IPS-18c (cell line): ENCODE data around the gene MPHOSPH9.

Experiments
- H3K4me3 ChIP-seq: 2 replicates; pipeline ENCODE4 v1.7.0; 2013; ENCODE audit warnings: low read depth, mild to moderate bottlenecking, low read length, moderate library complexity; ENCODE audit not compliant: insufficient read depth
- H3K9me3 ChIP-seq: one replicate; pipeline ENCODE4 v1.6.1; 2013; ENCODE audit warnings: mild to moderate bottlenecking, low read length, moderate library complexity; ENCODE audit not compliant: control insufficient read depth, insufficient read depth

MPHOSPH9 gene

GRCh38 chr12:123232807-123233504 lies at the start of gene MPHOSPH9, which contains the start of gene MTRFR:
TSS of gene MPHOSPH9 (minus strand) at chr12:123233141. CDS start at chr12:123230364, 2,777 bp downstream.
TSS of gene MTRFR (plus strand) at chr12:123233436. CDS start at chr12:123253675, 20,239 bp downstream.
- Histone ChIP-seq H3K9me3 (no peaks in the 10 kb centered on the region), H3K4me3 (peak within 1 kb of the TSS; percentile 95)

GRCh38 chr12:123282111-123282510 lies 49.2 kb upstream of the MPHOSPH9 start:
- Histone ChIP-seq H3K4me3 (no peak overlapping the region), H3K9me3 (peaks cover 2% of the 10 kb centered on the region)

- no peak overlapping the region for H3K4me3 ChIP-seq
- peaks cover 2% of the 10 kb centered on the region for H3K9me3 ChIP-seq
These were observed 48.0 kb upstream of the MPHOSPH9 start for GRCh38 chr12:123280971-123281370.

- Histone ChIP-seq H3K9me3 (no peaks in the 10 kb centered on the region), H3K4me3 (no peak overlapping the region)
These were observed 45.2 kb upstream of the MPHOSPH9 start for GRCh38 chr12:123278101-123278627.

- H3K4me3 ChIP-seq = no peak overlapping the region
- H3K9me3 ChIP-seq = no peaks in the 10 kb centered on the region
These were observed 40.2 kb upstream of the MPHOSPH9 start for GRCh38 chr12:123273166-123273565.

GRCh38 chr12:123271001-123271668 lies 38.2 kb upstream of the MPHOSPH9 start:
- Histone ChIP-seq H3K9me3 (no peaks in the 10 kb centered on the region), H3K4me3 (peak overlapping the region; percentile 95)

- Histone ChIP-seq H3K9me3 (no peaks in the 10 kb centered on the region), H3K4me3 (peak overlapping the region; percentile 95)
These were observed 37.5 kb upstream of the MPHOSPH9 start for GRCh38 chr12:123270214-123271000.

GRCh38 chr12:123269896-123270213 lies 36.9 kb upstream of the MPHOSPH9 start:
- no peaks in the 10 kb centered on the region for H3K9me3 ChIP-seq
- H3K4me3 ChIP-seq = peak overlapping the region; percentile 95

- Histone ChIP-seq H3K4me3 (peak overlapping the region; percentile 95), H3K9me3 (no peaks in the 10 kb centered on the region)
These were observed 36.5 kb upstream of the MPHOSPH9 start for GRCh38 chr12:123269395-123269892.

- H3K9me3 ChIP-seq = no peaks in the 10 kb centered on the region
- no peak overlapping the region; the same call in 1 of the 2 replicates for H3K4me3 ChIP-seq
These were observed 35.9 kb upstream of the MPHOSPH9 start for GRCh38 chr12:123268850-123269249.

- Histone ChIP-seq H3K4me3 (no peak overlapping the region), H3K9me3 (no peaks in the 10 kb centered on the region)
These were observed 35.3 kb upstream of the MPHOSPH9 start for GRCh38 chr12:123267991-123268843.

GRCh38 chr12:123267335-123267920 lies 34.5 kb upstream of the MPHOSPH9 start:
- no peak overlapping the region for H3K4me3 ChIP-seq
- H3K9me3 ChIP-seq = no peaks in the 10 kb centered on the region

GRCh38 chr12:123266679-123267277 lies 33.8 kb upstream of the MPHOSPH9 start:
- H3K4me3 ChIP-seq = no peak overlapping the region
- no peaks in the 10 kb centered on the region for H3K9me3 ChIP-seq

- no peak overlapping the region for H3K4me3 ChIP-seq
- H3K9me3 ChIP-seq = no peaks in the 10 kb centered on the region
These were observed 33.1 kb upstream of the MPHOSPH9 start for GRCh38 chr12:123265851-123266678.

GRCh38 chr12:123264642-123265041 lies 31.7 kb upstream of the MPHOSPH9 start:
- Histone ChIP-seq H3K4me3 (no peak overlapping the region), H3K9me3 (no peaks in the 10 kb centered on the region)
